Brain microvascular endothelial cell (primary cell): ENCODE data around the gene IGFBP4.
A peak's percentile ranks its signal among the peaks of the same experiment; 100 is the strongest.

Experiments
- DNase-seq: peaks from one replicate; pipeline ENCODE4 v3.0.0-alpha.2; 2020
- H3K27ac ChIP-seq: fragments of 250-450 bp; sonication (Bioruptor Pico); 2 replicates; pipeline ENCODE4 v1.5.1; 2020; ENCODE audit warnings: mild to moderate bottlenecking, moderate library complexity
- H3K27me3 ChIP-seq: fragments of 250-450 bp; sonication (Bioruptor Pico); replicated peaks from 2 replicates; pipeline ENCODE4 v1.5.1; 2020; ENCODE audit warnings: mild to moderate bottlenecking
- H3K36me3 ChIP-seq: fragments of 250-450 bp; sonication (Bioruptor Pico); replicated peaks from 2 replicates; pipeline ENCODE4 v1.5.1; 2020; ENCODE audit warnings: mild to moderate bottlenecking
- H3K4me3 ChIP-seq: 2 replicates; pipeline ENCODE4 v1.5.1; 2011; ENCODE audit warnings: low read depth, mild to moderate bottlenecking, control low read depth, low read length, moderate library complexity
- in situ Hi-C: cut with HindIII; loops from 2 replicates; pipeline ENCODE4 v1.10.0; 2017; ENCODE audit warnings: low sequenced_read_pairs, low pct_ligation_motif_present
- TF ChIP-seq, protein P1 (sequence below): IDR thresholded peaks from 2 replicates; pipeline ENCODE4 v1.5.1; 2011; ENCODE audit warnings: low read depth, mild to moderate bottlenecking, moderate library complexity, low read length, control low read depth, inconsistent platforms; ENCODE audit errors: missing control alignments

IGFBP4 gene

GRCh38 chr17:40468560-40468959, 25.3 kb downstream of the IGFBP4 start:
- H3K27me3 ChIP-seq, result no peaks in the 10 kb centered on the region
- no peak overlapping the region for H3K4me3 ChIP-seq
- in situ Hi-C loops, result no loop called here
- TF ChIP-seq, protein P1, sequence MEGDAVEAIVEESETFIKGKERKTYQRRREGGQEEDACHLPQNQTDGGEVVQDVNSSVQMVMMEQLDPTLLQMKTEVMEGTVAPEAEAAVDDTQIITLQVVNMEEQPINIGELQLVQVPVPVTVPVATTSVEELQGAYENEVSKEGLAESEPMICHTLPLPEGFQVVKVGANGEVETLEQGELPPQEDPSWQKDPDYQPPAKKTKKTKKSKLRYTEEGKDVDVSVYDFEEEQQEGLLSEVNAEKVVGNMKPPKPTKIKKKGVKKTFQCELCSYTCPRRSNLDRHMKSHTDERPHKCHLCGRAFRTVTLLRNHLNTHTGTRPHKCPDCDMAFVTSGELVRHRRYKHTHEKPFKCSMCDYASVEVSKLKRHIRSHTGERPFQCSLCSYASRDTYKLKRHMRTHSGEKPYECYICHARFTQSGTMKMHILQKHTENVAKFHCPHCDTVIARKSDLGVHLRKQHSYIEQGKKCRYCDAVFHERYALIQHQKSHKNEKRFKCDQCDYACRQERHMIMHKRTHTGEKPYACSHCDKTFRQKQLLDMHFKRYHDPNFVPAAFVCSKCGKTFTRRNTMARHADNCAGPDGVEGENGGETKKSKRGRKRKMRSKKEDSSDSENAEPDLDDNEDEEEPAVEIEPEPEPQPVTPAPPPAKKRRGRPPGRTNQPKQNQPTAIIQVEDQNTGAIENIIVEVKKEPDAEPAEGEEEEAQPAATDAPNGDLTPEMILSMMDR, result no peak
- H3K27ac ChIP-seq, result no peak overlapping the region
- DNase-seq, result no peak
- H3K36me3 ChIP-seq, result no peaks in the 10 kb centered on the region

- no peak overlapping the region for H3K4me3 ChIP-seq
- TF ChIP-seq, protein P1, result no peak
- peak overlapping the region; percentile 91 for H3K27ac ChIP-seq
- H3K27me3 ChIP-seq, result no peaks in the 10 kb centered on the region
- DNase-seq, result no peak
- in situ Hi-C loops, result no loop called here
- no peaks in the 10 kb centered on the region for H3K36me3 ChIP-seq
Measured at GRCh38 chr17:40469805-40470675, 26.8 kb downstream of the IGFBP4 start.

DNA sequence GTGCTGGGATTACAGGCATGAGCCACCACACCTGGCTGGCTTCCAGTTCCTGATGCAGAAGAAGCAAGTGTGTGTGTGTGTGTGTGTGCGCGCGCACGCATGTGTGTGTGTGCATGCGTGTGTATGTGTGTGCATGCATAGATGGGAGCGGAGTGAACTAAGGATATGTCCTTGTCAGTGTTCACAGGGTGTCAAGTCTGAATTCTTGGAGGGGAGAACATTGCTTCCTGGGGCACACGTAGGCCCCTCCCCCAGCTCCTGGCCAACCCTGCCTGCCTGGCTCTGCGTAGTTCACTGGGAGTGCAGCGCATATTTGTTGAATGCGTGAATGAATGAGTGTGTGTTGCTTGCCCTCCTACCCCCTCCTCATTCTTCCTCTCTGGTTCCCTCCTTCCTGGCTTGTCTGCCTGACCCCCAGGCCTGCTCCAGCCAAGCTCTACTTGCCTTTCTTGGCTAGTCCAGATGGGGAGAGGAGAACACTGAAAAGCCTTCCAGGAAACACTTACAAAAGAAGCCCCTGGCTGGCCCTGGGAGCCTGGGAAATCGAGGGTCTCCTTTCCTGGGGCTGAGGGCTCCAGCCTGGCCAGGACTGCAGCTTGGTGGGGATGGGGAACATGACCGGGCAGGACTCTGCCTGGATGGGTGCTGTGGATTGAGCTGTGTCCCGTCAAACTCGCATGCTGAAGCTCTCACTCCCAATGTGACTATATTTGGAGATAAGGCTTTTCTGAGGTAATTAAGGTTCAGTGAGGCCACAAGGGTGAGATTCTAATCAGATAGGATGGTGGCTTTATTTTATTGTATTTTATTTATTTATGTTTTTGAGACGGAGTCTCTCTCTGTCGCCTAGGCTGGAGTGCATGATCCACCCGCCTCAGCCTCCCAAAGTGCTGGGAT, 27.9 kb downstream of the IGFBP4 start:
- peak overlapping the region; percentile 91 for H3K27ac ChIP-seq
- TF ChIP-seq, protein P1, result no peak
- peak; percentile 90 for DNase-seq
- H3K4me3 ChIP-seq, result no peak overlapping the region
- in situ Hi-C loops, result no loop called here
- H3K36me3 ChIP-seq, result no peaks in the 10 kb centered on the region
- H3K27me3 ChIP-seq, result no peaks in the 10 kb centered on the region

DNA sequence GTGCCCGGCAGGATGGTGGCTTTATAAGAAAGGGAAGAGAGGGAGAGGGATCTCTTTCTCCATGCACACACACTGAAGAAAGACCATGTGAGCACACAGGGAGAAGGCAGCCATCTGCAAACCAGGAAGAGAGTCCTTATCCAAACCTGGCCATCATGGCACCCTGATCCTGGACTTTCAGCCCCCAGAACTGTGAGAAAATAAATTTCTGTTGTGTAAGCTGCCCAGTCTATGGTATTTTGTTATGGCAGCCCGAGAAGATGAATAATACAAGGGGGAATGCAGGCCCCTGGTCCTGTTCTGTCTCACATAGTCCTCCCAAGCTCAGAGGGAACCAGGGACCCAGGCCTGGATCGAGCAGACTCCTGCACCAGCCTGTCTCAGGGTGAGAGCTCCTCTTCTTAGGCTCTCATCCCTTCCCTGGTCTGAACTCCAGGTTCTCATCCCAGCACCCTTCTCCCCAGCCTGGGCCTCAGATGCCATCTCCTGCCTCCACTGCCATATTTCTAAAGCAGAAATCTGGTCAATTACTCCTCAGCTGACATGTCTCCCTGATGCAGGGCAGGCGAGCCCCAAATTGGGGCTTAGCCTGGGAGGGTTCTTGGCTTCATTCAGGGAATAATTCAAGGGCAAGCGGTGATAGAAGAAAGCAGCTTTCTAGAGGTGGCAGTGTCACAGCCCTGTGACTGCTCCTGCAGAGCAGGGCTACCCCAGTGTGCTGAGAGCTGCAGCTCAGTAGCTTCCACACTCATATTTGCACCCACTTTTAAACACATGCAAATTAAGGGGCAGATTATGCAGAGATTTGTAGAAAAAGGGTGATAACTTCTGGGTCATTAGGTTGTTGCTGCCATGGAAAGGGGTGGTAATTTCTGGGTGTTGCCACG, 28.8 kb downstream of the IGFBP4 start:
- in situ Hi-C loops, result no loop called here
- no peaks in the 10 kb centered on the region for H3K36me3 ChIP-seq
- no peaks in the 10 kb centered on the region for H3K27me3 ChIP-seq
- no peak for DNase-seq
- no peak overlapping the region for H3K4me3 ChIP-seq
- TF ChIP-seq, protein P1, result no peak
- peak overlapping the region; percentile 91 for H3K27ac ChIP-seq

- in situ Hi-C loops, result no loop called here
Measured at GRCh38 chr17:40472733-40473452, 29.6 kb downstream of the IGFBP4 start.

More at GRCh38 chr17:40472733-40473452, 29.6 kb downstream of the IGFBP4 start:
- Histone ChIP-seq H3K27me3 (no peaks in the 10 kb centered on the region), H3K27ac (no peak overlapping the region), H3K36me3 (no peaks in the 10 kb centered on the region), H3K4me3 (no peak overlapping the region)
- TF ChIP-seq, protein P1, result no peak
- DNase-seq, result peak; percentile 55
